GM19099 (cell line): ENCODE results near the gene ANKMY1.

Source experiments
- POLR2A ChIP-seq: IDR thresholded peaks from 3 replicates; pipeline ENCODE4 v1.6.1; 2011; ENCODE audit warnings: low read depth; ENCODE audit not compliant: insufficient read length; ENCODE audit errors: extremely low read depth

The ANKMY1 gene

DNA sequence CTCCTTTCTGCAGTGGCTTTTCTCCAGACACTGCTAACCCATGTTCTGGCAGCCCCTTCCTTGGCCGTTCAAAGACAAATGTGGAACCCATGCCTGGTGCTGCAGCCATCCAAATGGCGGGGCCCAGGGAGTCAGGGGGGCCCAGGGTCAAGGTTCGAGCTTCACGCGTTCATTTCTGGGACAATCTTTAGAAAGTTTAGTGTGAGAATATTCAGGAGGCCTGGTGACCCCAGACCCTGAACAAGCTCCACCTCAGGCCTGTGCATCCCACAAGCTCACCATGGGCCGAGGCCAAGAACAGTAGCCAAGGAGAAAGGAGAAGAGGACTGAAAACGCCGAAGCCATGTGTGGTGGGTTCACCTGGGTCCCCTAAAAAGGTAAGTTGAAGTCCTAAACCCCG, 54.4 kb downstream of the ANKMY1 start:
- no peak for TF ChIP-seq POLR2A

- TF ChIP-seq POLR2A: no peak
Measured at GRCh38 chr2:240502430-240503121, 55.2 kb downstream of the ANKMY1 start.

GRCh38 chr2:240502059-240502429, 55.7 kb downstream of the ANKMY1 start:
- TF ChIP-seq POLR2A: no peak

DNA sequence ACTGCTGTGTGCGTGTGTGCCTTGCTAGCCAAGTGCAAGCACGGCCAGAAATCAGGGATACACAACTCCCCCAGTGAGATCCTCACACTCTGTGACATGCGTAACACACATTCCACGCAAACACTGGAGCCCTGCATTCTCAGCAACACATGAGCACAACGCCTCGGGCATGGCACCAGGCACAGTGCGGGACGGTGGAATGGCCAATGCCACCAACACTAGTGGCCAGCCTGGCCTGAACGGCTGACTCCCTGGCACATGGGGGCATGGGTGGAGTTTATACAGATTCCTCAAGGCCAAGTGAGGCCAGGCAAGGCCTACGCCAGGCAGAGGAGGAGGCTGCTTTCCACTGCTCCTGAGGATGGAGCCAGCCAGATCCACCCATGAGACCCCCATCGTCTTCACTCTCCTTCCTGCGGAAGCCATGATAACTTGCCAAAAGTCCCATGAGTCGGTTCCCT, 56.2 kb downstream of the ANKMY1 start:
- TF ChIP-seq POLR2A: no peak

- TF ChIP-seq POLR2A: no peak
Measured at GRCh38 chr2:240500561-240501423, 57.0 kb downstream of the ANKMY1 start.

- no peak for TF ChIP-seq POLR2A
Measured at GRCh38 chr2:240499309-240500301, 58.2 kb downstream of the ANKMY1 start.

DNA sequence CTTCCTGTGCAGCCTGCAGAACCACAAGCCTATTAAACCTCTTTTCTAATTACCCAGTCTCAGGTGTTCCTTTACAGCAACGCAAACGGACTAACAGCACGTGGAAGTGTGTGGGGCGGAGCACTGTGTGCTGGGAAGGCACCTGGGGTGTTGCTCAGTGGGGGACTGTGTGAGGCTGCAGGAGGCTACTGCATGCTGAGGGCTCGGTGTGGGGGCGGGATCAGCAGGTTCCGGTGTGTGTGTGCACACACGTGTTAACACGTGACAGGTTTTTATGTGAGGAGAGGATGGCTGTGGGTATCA, 58.9 kb downstream of the ANKMY1 start:
- TF ChIP-seq POLR2A: no peak

GRCh38 chr2:240498171-240498957, 59.4 kb downstream of the ANKMY1 start:
- TF ChIP-seq POLR2A: no peak

DNA sequence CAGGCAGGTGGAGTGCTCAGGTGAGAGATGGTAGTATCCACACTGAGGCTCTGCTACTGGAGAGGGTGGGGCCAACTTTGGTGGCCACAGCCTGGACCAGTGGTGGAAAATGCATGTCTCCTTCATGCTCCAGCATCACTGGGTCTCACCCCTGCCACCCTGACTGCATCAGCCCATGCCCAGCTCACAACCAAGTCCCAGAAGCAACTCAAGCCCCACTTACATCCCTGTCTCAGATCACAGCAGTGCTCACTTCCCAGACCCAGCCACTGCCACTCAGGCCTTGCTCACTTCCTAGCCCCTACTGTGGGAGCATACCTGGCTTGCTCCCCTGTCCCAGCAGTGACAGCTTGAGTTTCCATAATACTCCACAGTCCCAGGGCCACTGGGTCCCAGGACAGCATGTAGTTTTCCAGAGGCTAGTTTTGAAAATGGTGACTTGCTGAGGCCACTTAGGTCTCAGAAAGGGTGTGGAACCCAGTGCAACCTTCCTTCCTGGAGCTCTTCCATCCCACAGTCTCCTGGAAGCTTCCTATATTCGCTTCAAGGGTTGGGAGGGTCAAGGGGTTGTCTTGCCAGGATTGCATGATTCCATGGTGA, 63.5 kb downstream of the ANKMY1 start:
- TF ChIP-seq POLR2A: no peak

DNA sequence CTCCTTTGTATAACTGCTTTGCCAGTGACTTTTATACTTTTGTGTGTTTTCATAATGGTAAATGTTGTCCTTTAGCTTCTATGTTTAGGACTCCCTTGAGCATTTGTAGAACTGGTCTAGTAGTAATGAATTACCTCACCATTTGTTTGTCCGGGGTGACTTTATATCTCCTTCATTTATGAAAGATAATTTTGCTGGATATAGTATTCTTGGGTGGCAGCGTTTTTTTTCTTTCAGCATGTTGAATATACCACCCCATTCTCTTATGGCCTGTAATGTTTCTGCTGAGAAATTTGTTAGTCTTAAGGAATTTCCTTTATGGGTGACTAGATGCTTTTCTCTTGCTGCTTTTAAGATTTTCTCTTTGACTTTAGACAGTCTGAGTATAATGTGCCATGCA, 66.3 kb downstream of the ANKMY1 start:
- no peak for TF ChIP-seq POLR2A

- TF ChIP-seq POLR2A: no peak
Measured at GRCh38 chr2:240482141-240482540, 75.6 kb downstream of the ANKMY1 start.

GRCh38 chr2:240481720-240482119, 76.1 kb downstream of the ANKMY1 start:
- no peak for TF ChIP-seq POLR2A

DNA sequence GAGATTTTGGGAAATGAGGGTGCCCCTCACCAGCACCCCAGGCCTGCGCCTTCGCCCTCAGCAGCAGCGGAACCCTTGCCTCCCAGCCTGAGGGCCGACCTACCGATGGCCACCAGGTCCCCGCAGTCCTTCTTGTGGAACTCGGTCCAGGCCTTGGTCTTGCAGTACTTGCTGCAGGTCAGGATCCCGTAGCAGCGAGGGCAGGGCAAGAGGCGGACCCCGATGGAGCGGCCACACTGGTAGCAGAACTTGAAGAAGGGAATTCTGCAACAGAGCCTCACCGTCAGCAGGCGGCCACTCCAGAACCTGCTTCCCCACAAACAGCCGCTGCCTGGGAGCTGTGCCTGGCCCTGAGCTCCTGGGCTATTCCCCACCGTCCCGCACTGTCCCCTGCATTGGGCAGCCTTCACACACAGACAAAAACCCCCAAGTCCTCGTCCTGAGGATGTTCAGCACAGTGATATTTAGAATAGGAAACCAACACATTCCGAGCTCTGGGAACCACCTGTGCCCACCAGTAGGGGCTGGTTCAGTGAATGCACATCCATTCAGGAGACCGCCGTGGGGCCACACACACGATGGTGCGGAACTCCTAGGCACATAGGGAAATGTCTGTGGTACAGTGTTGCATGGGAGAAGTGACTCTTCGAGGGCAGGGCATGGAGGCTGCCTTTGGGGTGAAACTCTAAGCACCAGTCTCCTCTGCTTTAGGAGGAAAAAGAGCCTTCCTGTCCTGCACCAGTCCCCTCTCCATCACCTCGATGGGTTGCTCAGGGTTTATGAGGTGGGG, 76.8 kb downstream of the ANKMY1 start:
- no peak for TF ChIP-seq POLR2A
